SK-N-SH (cell line): ENCODE measurements around the gene CDH24. TPM values are rescaled to one million over a fixed set of nuclear protein-coding genes. Genes with fewer than 3 reads are reported as not detected.

Experiments used
- CTCF ChIA-PET: fragments of 300-600, 350-600 bp; formaldehyde crosslinking; extraction: SDS; loops from one replicate; lab custom pipeline; 2021; lab: Yijun Ruan, JAX
- POLR2A ChIA-PET: fragments of 350-600 bp; sonication (Branson Sonifier 250); formaldehyde crosslinking; extraction: SDS; loops from one replicate; lab custom pipeline; 2020; ENCODE audit warnings: antibody characterized with exemption, inconsistent platforms; lab: Yijun Ruan, JAX
- DNase-seq: peaks from one replicate; pipeline ENCODE4 v3.0.0; 2012
- H2AFZ ChIP-seq: fragments of 200-600 bp; sonication (generic); 2 replicates; pipeline ENCODE4 v1.8.1; 2016; ENCODE audit warnings: antibody characterized with exemption, mild to moderate bottlenecking, low read depth
- H3F3A ChIP-seq: fragments of 200-600 bp; sonication (generic); replicated peaks from 2 replicates; pipeline ENCODE3; 2016; ENCODE audit warnings: antibody characterized with exemption, mild to moderate bottlenecking; ENCODE audit not compliant: insufficient read depth
- H3K27ac ChIP-seq, 2 experiments: fragments of 200-500 bp in 1 of 2; fragments of 200-600 bp in 1 of 2; sonication (Bioruptor generic) in 1 of 2; sonication (generic), shearing (Covaris generic) in 1 of 2; 2 replicates each; pipeline versions ENCODE4 v1.5.1 to v1.6.1; 2014 to 2016; ENCODE audit warnings: low read depth in 2 of 2, inconsistent platforms in 1 of 2, low read length in 1 of 2, mild to moderate bottlenecking in 1 of 2, mixed read lengths in 1 of 2
- H3K27me3 ChIP-seq: fragments of 200-600 bp; sonication (generic), shearing (Covaris generic); 2 replicates; pipeline ENCODE4 v1.6.1; 2016; ENCODE audit warnings: mixed run types; ENCODE audit not compliant: insufficient read depth
- H3K36me3 ChIP-seq, 2 experiments: fragments of 200-500 bp in 1 of 2; fragments of 200-600 bp in 1 of 2; sonication (Bioruptor generic) in 1 of 2; sonication (generic) in 1 of 2; replicated peaks in 1 of 2; 2 replicates each; pipeline versions ENCODE3 to v1.5.1; 2014 to 2016; ENCODE audit warnings: low read length in 1 of 2, mild to moderate bottlenecking in 1 of 2; ENCODE audit not compliant: insufficient read depth in 2 of 2, control insufficient read depth in 1 of 2
- H3K4me1 ChIP-seq, 2 experiments: fragments of 200-500 bp in 1 of 2; fragments of 200-600 bp in 1 of 2; sonication (Bioruptor generic) in 1 of 2; sonication (generic), shearing (Covaris generic) in 1 of 2; 2 replicates each; pipeline versions ENCODE4 v1.5.1 to v1.6.1; 2014 to 2016; ENCODE audit warnings: low read depth in 1 of 2, low read length in 1 of 2, mixed run types in 1 of 2; ENCODE audit not compliant: insufficient read depth in 2 of 2, control insufficient read depth in 1 of 2
- H3K4me2 ChIP-seq: fragments of 200-600 bp; sonication (generic), shearing (Covaris generic); 2 replicates; pipeline ENCODE4 v1.6.1; 2017; ENCODE audit warnings: mixed run types
- H3K4me3 ChIP-seq, 2 experiments: fragments of 200-500 bp in 1 of 2; fragments of 200-600 bp in 1 of 2; sonication (Bioruptor generic) in 1 of 2; sonication (generic), shearing (Covaris generic) in 1 of 2; 2 replicates each; pipeline versions ENCODE4 v1.5.1 to v1.8.1; 2014 to 2016; ENCODE audit warnings: low read depth in 2 of 2, inconsistent platforms in 1 of 2, low read length in 1 of 2, mild to moderate bottlenecking in 1 of 2, mixed read lengths in 1 of 2, moderate library complexity in 1 of 2
- H3K79me2 ChIP-seq: fragments of 200-600 bp; sonication (generic); 2 replicates; pipeline ENCODE4 v1.8.1; 2017; ENCODE audit warnings: mild to moderate bottlenecking; ENCODE audit not compliant: insufficient read depth
- H3K9ac ChIP-seq: fragments of 200-600 bp; sonication (generic); 2 replicates; pipeline ENCODE4 v1.6.1; 2017; ENCODE audit warnings: mixed run types
- H3K9me2 ChIP-seq: fragments of 200-600 bp; sonication (generic); 2 replicates; pipeline ENCODE4 v1.6.1; 2017; ENCODE audit warnings: mixed run types
- H3K9me3 ChIP-seq: fragments of 200-600 bp; sonication (generic); 2 replicates; pipeline ENCODE4 v1.6.1; 2017; ENCODE audit warnings: mixed run types, mild to moderate bottlenecking, moderate library complexity
- H4K20me1 ChIP-seq: fragments of 200-600 bp; sonication (generic); 2 replicates; pipeline ENCODE4 v1.6.1; 2017; ENCODE audit warnings: mild to moderate bottlenecking, mixed run types; ENCODE audit not compliant: insufficient read depth
- CHD2 ChIP-seq: fragments of 150-350 bp; IDR thresholded peaks from 2 replicates; pipeline ENCODE4 v1.6.1; 2018; ENCODE audit warnings: low read length; ENCODE audit not compliant: partially characterized antibody
- EP300 ChIP-seq, 2 experiments: IDR thresholded peaks; 2 replicates each; pipeline versions ENCODE4 v1.4.0 to v1.6.1; 2012; ENCODE audit warnings: borderline replicate concordance in 1 of 2, low read depth in 1 of 2, low read length in 1 of 2
- EZH2phosphoT487 ChIP-seq: fragments of 200-600 bp; sonication (generic); IDR thresholded peaks from 2 replicates; pipeline ENCODE4 v1.6.1; 2017; ENCODE audit warnings: low read depth, mixed run types, mild to moderate bottlenecking, antibody characterized with exemption, moderate library complexity, borderline replicate concordance
- FOSL2 ChIP-seq: IDR thresholded peaks from 2 replicates; pipeline ENCODE4 v1.4.0; 2012; ENCODE audit warnings: low read depth, mild to moderate bottlenecking, moderate library complexity, borderline replicate concordance
- FOXM1 ChIP-seq: IDR thresholded peaks from 2 replicates; pipeline ENCODE4 v1.4.0; 2012; ENCODE audit warnings: low read depth, mild to moderate bottlenecking
- GABPA ChIP-seq: IDR thresholded peaks from 2 replicates; pipeline ENCODE4 v1.4.0; 2012; ENCODE audit warnings: low read depth, mild to moderate bottlenecking
- JUND ChIP-seq: IDR thresholded peaks from 2 replicates; pipeline ENCODE4 v1.4.0; 2012
- MEF2A ChIP-seq: IDR thresholded peaks from 2 replicates; pipeline ENCODE4 v1.4.0; 2012; ENCODE audit warnings: low read depth, borderline replicate concordance
- MXI1 ChIP-seq: IDR thresholded peaks from 2 replicates; pipeline ENCODE4 v1.6.1; 2012; ENCODE audit warnings: mild to moderate bottlenecking, low read depth, low read length, improper control_type of control experiment
- NFIC ChIP-seq: IDR thresholded peaks from 2 replicates; pipeline ENCODE4 v1.4.0; 2012; ENCODE audit warnings: borderline replicate concordance
- NRF1 ChIP-seq: IDR thresholded peaks from 2 replicates; pipeline ENCODE4 v1.6.1; 2012; ENCODE audit warnings: low read depth, mild to moderate bottlenecking, low read length
- POLR2AphosphoS5 ChIP-seq: IDR thresholded peaks from 2 replicates; pipeline ENCODE4 v1.6.1; 2012; ENCODE audit warnings: low read depth, low read length
- RAD21 ChIP-seq: IDR thresholded peaks from 2 replicates; pipeline ENCODE4 v1.6.1; 2012; ENCODE audit warnings: mild to moderate bottlenecking, low read length
- RCOR1 ChIP-seq: fragments of 150-350 bp; IDR thresholded peaks from 2 replicates; pipeline ENCODE4 v1.6.1; 2017; ENCODE audit warnings: antibody characterized with exemption, low read length
- SIN3A ChIP-seq: IDR thresholded peaks from 2 replicates; pipeline ENCODE4 v1.6.1; 2012; ENCODE audit warnings: low read depth, mild to moderate bottlenecking, low read length, moderate library complexity, borderline replicate concordance
- SMC3 ChIP-seq: IDR thresholded peaks from 2 replicates; pipeline ENCODE4 v1.6.1; 2012; ENCODE audit warnings: low read depth, low read length, improper control_type of control experiment
- TCF12 ChIP-seq: IDR thresholded peaks from 2 replicates; pipeline ENCODE4 v1.4.0; 2012
- YY1 ChIP-seq: IDR thresholded peaks from 2 replicates; pipeline ENCODE4 v1.4.0; 2012; ENCODE audit warnings: low read depth, mild to moderate bottlenecking
- WGBS: methylation state at CpG from one replicate; pipeline ENCODE4 v1.1.6; 2017; ENCODE audit warnings: low lambda C conversion rate; 5-methylcytosine and 5-hydroxymethylcytosine counted together
- polyA plus RNA-seq, 3 experiments: library from polyadenylated mRNA; depleted of rRNA; stranded (reverse); fragments of >200 nt; gene quantifications; 2 replicates each; pipeline ENCODE4 v1.2.3, GENCODE V29; 2012
- TF ChIP-seq, protein P1 (sequence below): fragments of 200-600 bp; sonication (generic); IDR thresholded peaks from 2 replicates; pipeline ENCODE4 v1.6.1; 2017; ENCODE audit warnings: antibody characterized with exemption, mild to moderate bottlenecking, moderate library complexity
- TF ChIP-seq, protein P2 (sequence below): IDR thresholded peaks from 2 replicates; pipeline ENCODE4; 2012
- TF ChIP-seq, protein P3 (sequence below): fragments of 150-350 bp; IDR thresholded peaks from 2 replicates; pipeline ENCODE4 v1.6.1; 2016; ENCODE audit warnings: mild to moderate bottlenecking, low read depth, low read length
- TF ChIP-seq, protein P4 (sequence below): IDR thresholded peaks from 2 replicates; pipeline ENCODE4 v1.4.0; 2012; ENCODE audit warnings: low read depth

CDH24 gene
- polyA plus RNA-seq, 1 of the 3 experiments (the other 2 are of a cell fraction), result 30.8 TPM

DNA sequence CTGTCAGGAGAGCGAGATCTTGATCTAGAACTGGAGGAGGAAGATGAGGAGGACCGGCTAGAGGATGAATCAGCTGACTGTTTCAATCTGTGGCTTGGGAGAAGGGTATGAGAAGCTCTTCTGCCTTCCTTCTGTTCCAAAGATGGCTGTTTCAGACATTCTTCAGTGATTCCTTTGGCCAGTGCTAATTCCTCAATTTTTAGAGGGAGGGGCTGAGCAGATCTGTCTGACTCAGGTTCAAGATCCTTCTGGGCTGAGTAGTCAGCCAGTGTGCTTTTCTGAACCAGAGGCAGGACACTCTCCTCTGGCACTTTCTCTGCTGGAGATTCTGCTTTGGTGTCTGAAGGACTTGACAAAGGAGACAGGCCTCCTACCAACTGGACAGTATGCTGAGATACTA, 22.4 kb upstream of the CDH24 start:
- no peak for TF ChIP-seq POLR2AphosphoS5
- no peak for TF ChIP-seq MEF2A
- TF ChIP-seq FOSL2, result no peak
- TF ChIP-seq NFIC, result no peak
- TF ChIP-seq TCF12, result no peak
- TF ChIP-seq SMC3, result no peak
- no peak for TF ChIP-seq JUND
- TF ChIP-seq, protein P1, sequence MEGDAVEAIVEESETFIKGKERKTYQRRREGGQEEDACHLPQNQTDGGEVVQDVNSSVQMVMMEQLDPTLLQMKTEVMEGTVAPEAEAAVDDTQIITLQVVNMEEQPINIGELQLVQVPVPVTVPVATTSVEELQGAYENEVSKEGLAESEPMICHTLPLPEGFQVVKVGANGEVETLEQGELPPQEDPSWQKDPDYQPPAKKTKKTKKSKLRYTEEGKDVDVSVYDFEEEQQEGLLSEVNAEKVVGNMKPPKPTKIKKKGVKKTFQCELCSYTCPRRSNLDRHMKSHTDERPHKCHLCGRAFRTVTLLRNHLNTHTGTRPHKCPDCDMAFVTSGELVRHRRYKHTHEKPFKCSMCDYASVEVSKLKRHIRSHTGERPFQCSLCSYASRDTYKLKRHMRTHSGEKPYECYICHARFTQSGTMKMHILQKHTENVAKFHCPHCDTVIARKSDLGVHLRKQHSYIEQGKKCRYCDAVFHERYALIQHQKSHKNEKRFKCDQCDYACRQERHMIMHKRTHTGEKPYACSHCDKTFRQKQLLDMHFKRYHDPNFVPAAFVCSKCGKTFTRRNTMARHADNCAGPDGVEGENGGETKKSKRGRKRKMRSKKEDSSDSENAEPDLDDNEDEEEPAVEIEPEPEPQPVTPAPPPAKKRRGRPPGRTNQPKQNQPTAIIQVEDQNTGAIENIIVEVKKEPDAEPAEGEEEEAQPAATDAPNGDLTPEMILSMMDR, result no peak
- TF ChIP-seq, protein P2, sequence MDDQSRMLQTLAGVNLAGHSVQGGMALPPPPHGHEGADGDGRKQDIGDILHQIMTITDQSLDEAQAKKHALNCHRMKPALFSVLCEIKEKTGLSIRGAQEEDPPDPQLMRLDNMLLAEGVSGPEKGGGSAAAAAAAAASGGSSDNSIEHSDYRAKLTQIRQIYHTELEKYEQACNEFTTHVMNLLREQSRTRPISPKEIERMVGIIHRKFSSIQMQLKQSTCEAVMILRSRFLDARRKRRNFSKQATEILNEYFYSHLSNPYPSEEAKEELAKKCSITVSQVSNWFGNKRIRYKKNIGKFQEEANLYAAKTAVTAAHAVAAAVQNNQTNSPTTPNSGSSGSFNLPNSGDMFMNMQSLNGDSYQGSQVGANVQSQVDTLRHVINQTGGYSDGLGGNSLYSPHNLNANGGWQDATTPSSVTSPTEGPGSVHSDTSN, result no peak
- TF ChIP-seq EZH2phosphoT487, result no peak
- H3K9ac ChIP-seq, result no peak overlapping the region
- no peaks in the 10 kb centered on the region for H3K9me3 ChIP-seq
- peaks cover 0 to 22% of the 10 kb centered on the region in 2 experiments; a peak in 2 of 4 replicates for H3K4me1 ChIP-seq
- ChIA-PET POLR2A (no interaction called here), CTCF (interaction anchor here (2.5 to 5.8 kb wide), 3 partner anchors 8 to 19 kb away, joined by 10 to 68 read pairs (median 41); partner anchors contain the start of gene CDH24)
- peaks cover 45% of the 10 kb centered on the region for H3F3A ChIP-seq
- no peak overlapping the region for H2AFZ ChIP-seq
- 88% methylated on average over 2 of the region's 2 CpGs for WGBS
- 0 out of 2 replicates have a peak overlapping the region, but pooled peaks have one; percentile 42 for H3K4me2 ChIP-seq
- H3K36me3 ChIP-seq, result peaks cover 73 to 87% of the 10 kb centered on the region in 2 experiments
- no peaks in the 10 kb centered on the region for H4K20me1 ChIP-seq
- no peaks in the 10 kb centered on the region for H3K9me2 ChIP-seq
- H3K27me3 ChIP-seq, result no peaks in the 10 kb centered on the region
- H3K27ac ChIP-seq, result peak overlapping the region in 1 of 2 experiments; percentile 75; a peak in 1 of 4 replicates
- H3K79me2 ChIP-seq, result peaks cover 55% of the 10 kb centered on the region
- H3K4me3 ChIP-seq, result no peak overlapping the region
- DNase-seq, result no peak

DNA sequence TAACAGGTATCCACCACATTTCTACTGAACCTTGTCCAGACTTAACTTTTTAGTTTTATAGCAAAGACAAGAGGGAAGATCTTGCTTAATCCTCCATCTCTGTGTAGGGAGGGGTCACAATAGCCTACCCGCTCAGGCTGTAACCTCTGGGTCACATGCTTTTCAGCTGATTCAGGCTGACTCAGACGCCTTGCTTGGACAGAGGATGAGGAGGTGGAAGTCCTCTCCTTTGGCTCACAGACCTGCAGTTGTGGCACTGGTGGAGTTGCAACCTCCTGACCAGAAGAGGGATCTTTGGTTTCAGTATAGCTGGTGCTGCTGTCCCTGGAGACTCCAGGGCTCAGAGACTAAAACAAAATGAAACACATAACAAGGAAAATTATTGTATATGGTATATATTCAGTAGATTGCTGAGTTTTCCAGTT, 21.4 kb upstream of the CDH24 start:
- H3K9me2 ChIP-seq, result no peaks in the 10 kb centered on the region
- peaks cover 55% of the 10 kb centered on the region for H3K79me2 ChIP-seq
- H3K4me3 ChIP-seq, result no peak overlapping the region
- WGBS, result 12% methylated on average over 2 of the region's 2 CpGs
- CTCF ChIA-PET, result interaction anchor here (0.7 to 5.8 kb wide), 6 partner anchors 10 to 148 kb away, joined by 4 to 73 read pairs (median 28); partner anchors contain the start of genes ACIN1, C14orf119 and CDH24
- H3K4me2 ChIP-seq, result peak overlapping the region; percentile 42
- H3K9me3 ChIP-seq, result no peaks in the 10 kb centered on the region
- H4K20me1 ChIP-seq, result no peaks in the 10 kb centered on the region
- H3K9ac ChIP-seq, result no peak overlapping the region
- H3F3A ChIP-seq, result peaks cover 47% of the 10 kb centered on the region
- H3K36me3 ChIP-seq, result peaks cover 77 to 84% of the 10 kb centered on the region in 2 experiments
- POLR2A ChIA-PET, result no interaction called here
- no peak overlapping the region for H2AFZ ChIP-seq
- H3K4me1 ChIP-seq, result peaks cover 0 to 22% of the 10 kb centered on the region in 2 experiments; a peak in 2 of 4 replicates
- peak overlapping the region; percentile 44 to 75; a peak in 3 of 4 replicates for H3K27ac ChIP-seq
- DNase-seq, result no peak
- H3K27me3 ChIP-seq, result no peaks in the 10 kb centered on the region
- TF ChIP-seq, protein P1, result peak; percentile 9; the same call in 1 of the 2 replicates
- TF ChIP-seq JUND (peak; percentile 78), RCOR1 (no peak), NFIC (peak; percentile 14; the same call in 1 of the 2 replicates), SIN3A (no peak), EP300 (IDR thresholded peaks at IDR 0.05; ENCODE audit: borderline replicate concordance in 1 of 2, low read depth in 1 of 2, low read length in 1 of 2) (no peak; a peak in 1 of 4 replicates), CHD2 (no peak), NRF1 (no peak), YY1 (no peak), FOSL2 (peak; percentile 94), MXI1 (no peak), GABPA (no peak), POLR2AphosphoS5 (no peak), RAD21 (no peak), SMC3 (no peak), FOXM1 (no peak)
- TF ChIP-seq, protein P3, sequence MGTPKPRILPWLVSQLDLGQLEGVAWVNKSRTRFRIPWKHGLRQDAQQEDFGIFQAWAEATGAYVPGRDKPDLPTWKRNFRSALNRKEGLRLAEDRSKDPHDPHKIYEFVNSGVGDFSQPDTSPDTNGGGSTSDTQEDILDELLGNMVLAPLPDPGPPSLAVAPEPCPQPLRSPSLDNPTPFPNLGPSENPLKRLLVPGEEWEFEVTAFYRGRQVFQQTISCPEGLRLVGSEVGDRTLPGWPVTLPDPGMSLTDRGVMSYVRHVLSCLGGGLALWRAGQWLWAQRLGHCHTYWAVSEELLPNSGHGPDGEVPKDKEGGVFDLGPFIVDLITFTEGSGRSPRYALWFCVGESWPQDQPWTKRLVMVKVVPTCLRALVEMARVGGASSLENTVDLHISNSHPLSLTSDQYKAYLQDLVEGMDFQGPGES, result no peak
- TF ChIP-seq, protein P4, sequence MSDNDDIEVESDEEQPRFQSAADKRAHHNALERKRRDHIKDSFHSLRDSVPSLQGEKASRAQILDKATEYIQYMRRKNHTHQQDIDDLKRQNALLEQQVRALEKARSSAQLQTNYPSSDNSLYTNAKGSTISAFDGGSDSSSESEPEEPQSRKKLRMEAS, result peak; percentile 52; the same call in 1 of the 2 replicates
